A549 treated with Mapracorat at 1 μM for 4 hours (cell line): ENCODE results near the gene RAP1A. TPM values are rescaled to one million over a fixed set of nuclear protein-coding genes. Genes with fewer than 3 reads are reported as not detected.

Experiments
- total RNA-seq: library from RNA; stranded (reverse); fragments of 200-300 nt; extraction: Qiagen RNA extraction; gene quantifications from 5 replicates; pipeline ENCODE4 v1.2.3, GENCODE V29; 2022

RAP1A gene
- total RNA-seq, result 23.5 to 37.2 TPM (median 27.5 TPM) in 5 replicates

DNA sequence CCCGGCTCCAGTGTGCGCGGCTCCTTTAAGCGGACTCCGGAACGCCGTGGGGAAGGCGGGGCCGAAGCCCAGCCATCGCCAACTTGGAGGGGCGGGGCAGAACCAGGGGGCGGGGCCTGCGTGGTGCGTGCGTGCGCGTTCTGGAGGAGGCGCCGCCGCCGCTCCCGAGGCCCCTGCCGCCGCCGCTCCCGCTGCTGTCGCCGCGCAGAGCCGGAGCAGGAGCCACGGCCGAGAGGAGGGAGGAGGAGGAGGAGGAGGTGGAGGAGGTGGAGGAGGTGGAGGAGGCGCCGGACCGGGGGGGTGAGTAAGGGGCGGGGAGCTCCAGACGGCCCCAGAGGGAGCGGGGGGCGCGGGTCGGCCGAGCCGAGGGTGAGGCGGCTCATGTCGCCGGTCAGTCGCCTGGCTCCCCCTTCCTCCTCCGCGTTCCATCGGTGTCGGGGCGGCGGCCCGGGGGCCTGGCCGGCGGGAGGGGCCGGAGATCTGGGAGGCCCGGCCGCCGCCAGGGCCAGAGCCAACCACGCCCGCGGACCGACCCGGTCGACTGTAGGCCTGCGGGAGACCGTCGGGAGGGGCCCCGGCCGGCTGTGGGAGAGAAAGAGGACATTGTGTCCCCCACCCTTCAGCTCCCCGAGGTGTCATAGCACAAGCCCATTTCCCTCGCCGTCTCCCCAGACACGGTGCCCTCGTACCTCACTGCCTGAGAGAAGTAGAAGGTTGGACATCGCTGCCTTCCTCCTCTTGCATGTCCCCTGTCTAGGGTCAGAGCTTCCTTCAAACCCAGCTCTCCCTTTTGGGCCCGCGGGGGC, at the start of gene RAP1A:
RAP1A (plus strand) TSS at position 155 of the 806 bp plus-strand sequence. CDS start 71,572 bp downstream, outside the sequence.

DNA sequence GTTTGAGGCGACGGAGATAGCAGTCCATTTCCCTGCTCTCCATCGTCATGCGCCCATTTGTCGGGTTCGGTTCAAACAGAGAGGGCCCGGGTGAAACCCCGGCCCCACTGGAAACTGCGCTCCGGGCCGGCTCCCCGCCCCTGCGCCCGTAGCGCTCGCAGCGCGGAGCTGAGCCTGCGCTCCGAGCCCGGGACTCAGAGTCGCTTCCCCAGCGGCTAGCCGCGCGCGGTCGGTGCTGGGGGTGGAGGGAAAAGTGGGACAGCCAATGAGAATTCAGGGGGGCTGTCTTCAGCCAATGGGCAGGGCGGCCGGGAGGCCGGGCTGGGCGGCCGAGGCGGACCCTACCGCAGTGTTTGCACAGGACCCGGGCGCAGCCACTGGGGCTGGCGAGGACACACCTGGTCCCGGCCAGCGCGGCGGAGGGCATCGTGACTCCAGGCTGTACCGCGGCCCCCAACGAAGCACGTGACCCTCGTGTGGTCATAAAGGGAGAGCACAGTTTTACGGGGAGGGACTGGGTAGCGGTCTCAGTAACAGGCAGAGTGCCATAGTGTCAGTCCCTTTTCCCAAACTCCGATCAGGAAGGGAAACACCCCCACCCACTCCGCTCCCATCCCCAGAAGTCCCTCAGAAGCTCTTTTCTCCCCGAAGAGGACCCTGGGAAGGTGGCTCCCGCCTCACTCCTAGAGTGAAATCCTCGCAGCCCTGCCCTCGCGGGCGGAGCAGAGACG, 119.8 kb downstream of the RAP1A start, which contains the start of gene INKA2:
INKA2 (minus strand) TSS at position 202 of the 731 bp plus-strand sequence; CDS start at position 49, 153 bp downstream.

DNA sequence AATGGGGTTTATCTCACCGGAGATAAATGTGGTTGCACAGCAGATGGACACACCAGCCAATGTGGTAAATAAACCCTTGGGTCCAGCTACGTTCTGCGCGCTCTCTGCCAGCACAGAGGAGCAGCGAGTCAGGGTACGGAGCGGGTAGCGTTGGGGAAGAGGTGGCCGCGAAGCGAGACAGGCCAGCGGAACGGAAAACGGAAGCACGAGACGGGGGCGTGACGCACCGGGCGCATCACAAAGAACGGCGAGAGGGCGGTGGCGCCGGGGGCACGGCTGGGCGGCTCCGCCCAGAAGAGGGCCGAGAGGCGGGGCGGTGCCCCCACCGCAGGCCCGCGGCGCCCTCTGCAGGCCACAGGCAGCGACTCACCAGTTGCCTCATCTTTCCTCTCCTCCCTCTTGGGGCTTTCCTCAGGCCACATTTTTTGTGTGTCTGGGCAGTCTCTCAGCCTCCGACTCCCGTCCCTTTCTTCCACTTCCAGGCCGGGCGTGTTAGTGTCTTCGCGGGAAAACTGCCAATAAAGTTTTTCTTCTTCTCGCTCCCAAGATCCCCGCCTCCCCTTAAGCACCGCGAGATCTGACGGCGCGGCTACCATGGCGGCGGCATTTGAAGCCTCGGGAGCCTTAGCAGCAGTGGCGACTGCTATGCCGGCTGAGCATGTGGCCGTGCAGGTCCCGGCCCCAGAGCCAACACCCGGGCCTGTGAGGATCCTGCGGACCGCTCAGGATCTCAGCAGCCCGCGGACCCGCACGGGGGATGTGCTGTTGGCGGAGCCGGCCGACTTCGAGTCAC, 135.9 kb downstream of the RAP1A start, which contains the start of gene DDX20:
DDX20 (plus strand) TSS at position 571 of the 793 bp plus-strand sequence; CDS start at position 595, 24 bp downstream.

Other genes starting within 250 kb of the RAP1A start
- gene OVGP1, start 192.1 kb upstream of the RAP1A start, total RNA-seq, result 0.77 to 1.3 TPM (median 0.91 TPM) in 5 replicates
- 34.3 to 51.4 TPM (median 44.8 TPM) in 5 replicates for gene WDR77, start 170.5 kb upstream of the RAP1A start, total RNA-seq
- gene ATP5PB, start 170.3 kb upstream of the RAP1A start, total RNA-seq, result 241 to 272 TPM (median 248 TPM) in 5 replicates
- 0.09 to 0.38 TPM (median 0.21 TPM) in 5 replicates for gene C1orf162, start 145.8 kb upstream of the RAP1A start, total RNA-seq
- gene ADORA3, start 116.2 kb upstream of the RAP1A start, total RNA-seq, result not detected in 5 replicates
- not detected in 5 replicates for gene TMIGD3, start 116.2 kb upstream of the RAP1A start, total RNA-seq
- gene INKA2, start 119.6 kb downstream of the RAP1A start, total RNA-seq, result 2.2 to 2.7 TPM (median 2.3 TPM) in 5 replicates
- 8.7 to 9.9 TPM (median 9.0 TPM) in 5 replicates for gene DDX20, start 136.1 kb downstream of the RAP1A start, total RNA-seq